ENCODE results near the gene TTLL5. TPM values are rescaled to one million over a fixed set of nuclear protein-coding genes. Genes with fewer than 3 reads are reported as not detected.

Gene TTLL5
- total and polyA plus RNA-seq, 10 of the 15 experiments (the other 5 are each of a cell fraction or from before 2014, with no cell fraction given) = 3.2 to 25.9 (median 13.8) TPM

- TF ChIP-seq CEBPZ (IDR thresholded peaks at IDR 0.05; ENCODE audit: low read depth, low read length) (no peak), POLR2AphosphoS2 (IDR thresholded peaks at IDR 0.05; ENCODE audit: low read depth, low read length) (no peak), EZH2 (IDR thresholded peaks at IDR 0.05; ENCODE audit: borderline replicate concordance, control insufficient read depth, low read depth, low read length) (no peak), BRCA1 (IDR thresholded peaks at IDR 0.05; ENCODE audit: low read depth, low read length) (no peak)
These were observed 243.3 kb downstream of the TTLL5 start (continued) for GRCh38 chr14:75904311-75904710.

DNA sequence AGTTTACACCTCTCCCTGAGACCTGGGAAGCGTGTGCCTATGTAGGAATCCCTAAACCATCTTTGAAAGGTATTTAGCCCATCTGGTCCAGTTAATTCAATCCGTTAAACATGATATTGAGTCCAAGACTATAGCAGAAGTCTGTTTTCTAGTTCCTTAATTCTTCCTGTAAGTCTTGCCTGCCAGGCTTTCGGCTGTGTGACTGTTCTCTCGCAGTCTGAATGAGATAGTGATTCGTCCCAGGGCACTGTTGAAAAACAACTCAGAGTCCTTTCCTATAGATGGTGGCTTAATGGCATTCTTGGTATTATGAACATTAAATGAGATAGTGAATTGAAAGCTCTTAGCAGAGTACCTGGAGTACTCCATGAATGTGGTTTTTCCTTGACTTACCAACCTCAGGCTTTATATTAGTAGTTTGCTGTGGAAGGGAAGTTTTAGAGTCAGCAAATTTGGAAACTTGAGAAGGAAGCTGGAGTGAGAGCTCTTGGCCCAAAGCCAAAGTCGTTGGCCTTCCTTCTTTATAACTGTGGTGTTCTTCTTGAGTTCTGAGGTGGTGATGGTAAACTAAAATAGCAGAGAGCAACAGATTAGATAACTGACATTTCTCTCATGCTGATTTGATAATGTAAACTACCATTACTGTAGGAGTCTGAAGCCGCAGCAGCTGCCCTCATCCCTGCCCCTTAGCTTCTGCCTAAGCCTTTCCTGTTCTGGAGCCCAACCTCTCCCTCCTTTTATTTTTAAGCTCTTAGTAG lies 244.3 kb downstream of the TTLL5 start:
- no peaks in the 10 kb centered on the region for H3K79me2 ChIP-seq (ENCODE audit: control insufficient read depth, insufficient read depth, low read length)
- ATAC-seq (no peak), FAIRE-seq (no peak), DNase-seq (ENCODE audit: low read depth, low spot score) (no peak)
- POLR2A ChIA-PET = interaction anchor here (0.5 kb wide), 1 partner anchor 477 kb away, joined by 3 read pairs; no protein-coding TSS in a partner anchor
- no peak overlapping the region for H3K27ac ChIP-seq (ENCODE audit: control insufficient read depth, insufficient read depth)
- WGBS (ENCODE audit: insufficient coverage, insufficient replicate concordance, low lambda C conversion rate, missing lambda C conversion rate) = 71% methylated on average over 7 of the region's 7 CpGs
- in situ Hi-C loops (cut with MboI) (loop anchor here (5.0 kb wide), 1 partner anchor 77 kb away; the partner anchor contains the start of gene TGFB3), intact Hi-C loops (cut with micrococcal nuclease; ENCODE audit: unreplicated experiment) (loop anchor here (10.0 kb wide), 2 partner anchors 191 to 479 kb away; no protein-coding TSS in a partner anchor)
- no TSS peak for BruUV-seq (replicated peaks)
- no peak overlapping the region for H3K4me3 ChIP-seq
- RAD21 ChIA-PET (ENCODE audit: unreplicated experiment) = interaction anchor here (1.5 to 6.4 kb wide), 6 partner anchors 30 to 328 kb away, joined by 3 to 167 read pairs (median 8); partner anchors contain the start of genes IFT43 and TGFB3
- SMC1A ChIA-PET (ENCODE audit: uncharacterized antibody, unreplicated experiment) = interaction anchor here (0.7 to 5.8 kb wide), 16 partner anchors 8 to 447 kb away, joined by 3 to 190 read pairs (median 4); partner anchors contain the start of genes IFT43 and TGFB3
- no peaks in the 10 kb centered on the region for H3K27me3 ChIP-seq (replicated peaks in 1 of 2; ENCODE audit: control insufficient read depth in 2 of 2, insufficient read depth in 2 of 2, low read length in 1 of 2)
- no peaks in the 10 kb centered on the region for H3K4me1 ChIP-seq (ENCODE audit: control insufficient read depth, insufficient read depth, low read length)
- H2AFZ ChIP-seq (ENCODE audit: control insufficient read depth, low read depth, low read length) = no peak overlapping the region
- H3K36me3 ChIP-seq (ENCODE audit: control insufficient read depth in 2 of 2, insufficient read depth in 2 of 2, low read length in 1 of 2) = no peaks in the 10 kb centered on the region; a peak in 1 of 4 replicates
- H3K9me3 ChIP-seq (replicated peaks; ENCODE audit: control insufficient read depth, insufficient read depth, low read length) = no peaks in the 10 kb centered on the region
- CTCF ChIA-PET = interaction anchor here (0.5 to 14.3 kb wide), 23 partner anchors 11 to 773 kb away, joined by 3 to 390 read pairs (median 6); partner anchors contain the start of genes IFT43 and TGFB3
- H3K4me2 ChIP-seq (ENCODE audit: control insufficient read depth, insufficient read depth) = no peak overlapping the region
- no peaks in the 10 kb centered on the region for H4K20me1 ChIP-seq (ENCODE audit: control insufficient read depth, insufficient read depth)
- H3K9ac ChIP-seq (ENCODE audit: control insufficient read depth, insufficient read depth, low read length) = no peak overlapping the region
- TF ChIP-seq, protein P1, sequence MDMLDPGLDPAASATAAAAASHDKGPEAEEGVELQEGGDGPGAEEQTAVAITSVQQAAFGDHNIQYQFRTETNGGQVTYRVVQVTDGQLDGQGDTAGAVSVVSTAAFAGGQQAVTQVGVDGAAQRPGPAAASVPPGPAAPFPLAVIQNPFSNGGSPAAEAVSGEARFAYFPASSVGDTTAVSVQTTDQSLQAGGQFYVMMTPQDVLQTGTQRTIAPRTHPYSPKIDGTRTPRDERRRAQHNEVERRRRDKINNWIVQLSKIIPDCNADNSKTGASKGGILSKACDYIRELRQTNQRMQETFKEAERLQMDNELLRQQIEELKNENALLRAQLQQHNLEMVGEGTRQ (IDR thresholded peaks at IDR 0.05; ENCODE audit: borderline replicate concordance, low read depth, low read length) = no peak
- TF ChIP-seq ZBTB33 (IDR thresholded peaks at IDR 0.05) = no peak
- no peak for TF ChIP-seq YY1 (IDR thresholded peaks at IDR 0.05; ENCODE audit: low read depth, low read length)
- TF ChIP-seq ZNF24 (IDR thresholded peaks at IDR 0.05) = no peak
- no peak for TF ChIP-seq RUNX3 (IDR thresholded peaks at IDR 0.05; ENCODE audit: low read length)
- no peak for TF ChIP-seq NBN (IDR thresholded peaks at IDR 0.05)
- no peak for TF ChIP-seq SP1 (IDR thresholded peaks at IDR 0.05; ENCODE audit: low read depth, low read length)
- no peak for TF ChIP-seq SUZ12 (IDR thresholded peaks at IDR 0.05; ENCODE audit: unreplicated experiment)
- TF ChIP-seq, protein P2, sequence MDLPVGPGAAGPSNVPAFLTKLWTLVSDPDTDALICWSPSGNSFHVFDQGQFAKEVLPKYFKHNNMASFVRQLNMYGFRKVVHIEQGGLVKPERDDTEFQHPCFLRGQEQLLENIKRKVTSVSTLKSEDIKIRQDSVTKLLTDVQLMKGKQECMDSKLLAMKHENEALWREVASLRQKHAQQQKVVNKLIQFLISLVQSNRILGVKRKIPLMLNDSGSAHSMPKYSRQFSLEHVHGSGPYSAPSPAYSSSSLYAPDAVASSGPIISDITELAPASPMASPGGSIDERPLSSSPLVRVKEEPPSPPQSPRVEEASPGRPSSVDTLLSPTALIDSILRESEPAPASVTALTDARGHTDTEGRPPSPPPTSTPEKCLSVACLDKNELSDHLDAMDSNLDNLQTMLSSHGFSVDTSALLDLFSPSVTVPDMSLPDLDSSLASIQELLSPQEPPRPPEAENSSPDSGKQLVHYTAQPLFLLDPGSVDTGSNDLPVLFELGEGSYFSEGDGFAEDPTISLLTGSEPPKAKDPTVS (IDR thresholded peaks at IDR 0.05; ENCODE audit: low read depth, low read length) = no peak
